Endothelial cell of hepatic sinusoid (primary cell): Measurements from ENCODE around the gene ZSCAN2.

Experiments used
- in situ Hi-C: cut with HindIII; loops from 2 replicates; pipeline ENCODE4 v1.10.0; 2017; ENCODE audit warnings: low sequenced_read_pairs

ZSCAN2 gene

DNA sequence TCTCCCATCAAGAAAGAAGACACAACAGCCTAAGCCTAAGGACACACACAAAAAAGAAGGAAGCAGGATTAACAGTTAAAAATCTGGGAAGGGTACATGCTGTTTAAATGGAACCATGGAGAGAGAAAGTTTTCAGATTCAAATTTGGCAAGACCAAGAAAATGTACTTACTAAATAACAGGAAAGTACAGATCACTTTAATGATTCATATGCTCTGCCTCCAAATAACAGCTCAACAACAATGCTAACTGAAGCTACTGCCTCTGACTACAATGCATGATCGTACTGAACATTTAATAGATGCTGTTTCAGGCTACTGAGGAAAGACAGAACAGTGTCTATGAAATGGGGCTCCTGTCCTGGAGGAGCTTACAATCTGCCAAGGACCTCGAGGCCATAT is 65.6 kb downstream of the ZSCAN2 start:
- in situ Hi-C loops: no loop called here

GRCh38 chr15:84668221-84668982 is 67.6 kb downstream of the ZSCAN2 start:
- in situ Hi-C loops: no loop called here

DNA sequence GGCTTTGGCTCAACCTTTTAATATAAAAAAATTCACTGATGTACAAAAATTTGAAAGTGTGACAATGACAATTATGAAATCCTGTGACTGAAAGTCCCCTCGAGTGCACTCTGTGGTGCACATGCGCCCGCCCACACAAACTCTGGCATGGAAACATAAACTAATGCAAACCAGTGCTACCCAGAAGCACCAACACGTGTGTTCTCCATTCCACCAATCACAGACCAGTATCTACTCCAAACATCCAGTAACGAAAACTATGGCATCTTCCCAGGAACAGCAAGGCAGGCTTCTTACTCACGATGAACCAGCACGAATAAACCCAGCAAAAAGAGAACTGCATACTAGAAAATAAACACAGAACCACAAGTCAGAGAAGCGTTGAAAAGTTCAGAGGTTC is 68.9 kb downstream of the ZSCAN2 start:
- in situ Hi-C loops: no loop called here

- in situ Hi-C loops: no loop called here
These were observed 70.4 kb downstream of the ZSCAN2 start for GRCh38 chr15:84671211-84671610.
